Measurements from ENCODE around the gene FAR2.
"Not testable (repeated sequence)": the region's sequence is repeated elsewhere in the genome, so short reads cannot be mapped to it uniquely, and the experiment has no call there.

FAR2 gene

DNA sequence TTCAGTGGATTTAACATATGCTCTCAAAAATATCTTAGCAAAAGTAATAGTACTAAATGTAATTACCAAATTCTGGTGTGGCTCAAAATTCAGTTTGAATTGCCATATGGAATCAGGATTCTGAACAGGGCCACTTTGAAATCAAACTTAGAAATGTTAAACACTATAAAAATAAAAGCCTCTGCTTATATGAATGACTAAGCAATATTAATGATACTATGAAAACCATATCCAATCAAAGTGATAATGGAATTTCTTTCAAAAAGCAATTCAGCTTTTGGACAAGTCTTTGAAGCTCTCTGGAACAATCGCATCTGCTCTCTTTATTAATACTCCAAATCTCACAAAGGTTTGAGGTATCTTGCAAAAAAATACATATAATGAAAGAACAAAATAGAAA, 180.3 kb downstream of the FAR2 start:
- DNase-seq (ENCODE audit: low spot score) = no peak

DNA sequence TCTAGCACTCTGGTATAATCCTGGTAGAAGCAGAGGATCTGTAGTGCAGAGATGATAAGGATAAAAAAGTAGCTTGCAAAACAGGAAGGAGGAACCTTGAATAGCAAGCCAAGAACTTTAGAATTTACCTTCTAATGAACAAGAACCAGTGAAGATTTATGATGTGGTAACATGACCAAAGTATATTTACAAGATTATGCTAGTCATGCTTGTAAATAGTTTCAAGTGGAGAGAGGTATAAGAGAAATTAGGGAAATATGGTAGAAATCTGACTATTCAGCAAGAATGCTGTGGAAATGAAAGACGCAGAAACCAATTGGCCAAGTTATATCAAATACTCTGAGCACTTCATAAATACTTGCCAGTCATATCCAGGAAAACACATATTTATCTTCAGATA, 184.1 kb downstream of the FAR2 start:
- no peak for DNase-seq (ENCODE audit: low spot score)

DNA sequence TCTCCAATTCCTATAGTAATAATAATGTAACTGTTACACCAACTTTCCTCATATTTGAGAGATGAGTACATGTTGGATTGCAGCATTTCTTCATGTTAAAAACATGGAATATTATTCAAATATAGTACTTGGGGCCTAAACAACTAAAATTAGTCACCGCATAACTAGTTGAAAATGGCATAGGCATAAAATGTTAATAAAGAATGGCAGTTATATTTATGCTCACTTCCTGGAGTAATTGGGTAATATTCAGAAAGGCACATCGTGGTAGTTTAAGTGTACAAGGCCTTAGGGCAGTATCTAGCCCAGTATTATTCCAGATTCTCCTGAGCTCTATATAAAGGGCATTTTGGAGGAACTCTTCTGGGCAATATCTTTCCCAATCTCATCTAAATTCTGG, 185.9 kb downstream of the FAR2 start:
- no peak for DNase-seq (ENCODE audit: low spot score)

DNA sequence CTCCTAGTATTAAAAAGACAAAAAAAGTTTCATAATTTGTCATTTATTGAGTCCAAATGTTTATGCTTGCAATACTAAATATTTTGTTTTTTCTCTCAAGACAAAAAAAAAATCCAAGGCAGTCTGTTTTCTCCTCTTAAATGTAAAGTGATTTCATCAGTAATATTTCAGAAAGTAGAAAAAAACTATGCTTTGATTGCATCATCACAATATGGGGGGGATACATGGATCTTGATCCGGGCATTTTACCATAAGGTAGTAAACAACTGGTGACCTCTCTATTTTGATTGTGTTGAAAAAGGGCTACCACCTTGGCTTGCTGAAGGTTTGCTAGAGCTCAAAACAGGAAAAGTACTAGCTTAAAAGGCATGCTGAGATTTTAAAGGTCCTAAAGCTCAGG, 188.2 kb downstream of the FAR2 start:
- DNase-seq (ENCODE audit: low spot score) = no peak

DNA sequence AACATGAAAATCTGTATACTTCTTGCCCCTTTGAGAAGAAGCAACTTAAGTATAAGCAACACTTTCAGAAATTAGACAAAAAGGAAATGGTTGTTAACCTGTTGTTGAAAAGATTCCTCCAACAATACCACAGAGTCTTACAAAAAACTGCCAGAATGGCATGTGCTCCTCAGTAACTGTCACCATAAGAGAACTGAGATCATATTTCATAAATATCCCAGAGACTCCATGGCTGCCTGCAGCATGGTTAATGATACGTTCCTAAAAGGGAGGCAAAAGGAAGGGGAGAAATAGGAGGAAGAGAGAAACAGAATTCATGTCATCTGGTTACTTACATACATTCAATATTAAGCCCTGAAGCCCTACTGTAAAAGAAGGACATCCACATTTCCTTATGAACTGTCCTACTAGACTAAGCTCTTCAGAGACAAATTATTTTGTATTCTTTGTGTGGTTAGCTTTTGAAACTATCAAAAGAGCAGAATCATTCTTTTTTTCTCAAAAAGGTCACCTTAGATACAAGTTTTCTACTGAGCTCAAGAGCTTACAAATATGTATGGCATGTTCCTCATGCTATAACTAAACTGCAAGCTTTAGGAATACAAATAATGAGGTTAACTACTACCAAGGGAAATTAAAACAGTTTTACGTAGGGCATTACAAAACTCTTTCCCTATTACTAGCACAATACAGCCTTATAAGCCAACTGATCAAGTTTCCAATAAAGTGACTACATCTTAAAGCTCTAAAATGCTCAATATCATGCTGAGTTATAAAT, 194.1 kb downstream of the FAR2 start:
- no peak for DNase-seq (ENCODE audit: low spot score)

DNA sequence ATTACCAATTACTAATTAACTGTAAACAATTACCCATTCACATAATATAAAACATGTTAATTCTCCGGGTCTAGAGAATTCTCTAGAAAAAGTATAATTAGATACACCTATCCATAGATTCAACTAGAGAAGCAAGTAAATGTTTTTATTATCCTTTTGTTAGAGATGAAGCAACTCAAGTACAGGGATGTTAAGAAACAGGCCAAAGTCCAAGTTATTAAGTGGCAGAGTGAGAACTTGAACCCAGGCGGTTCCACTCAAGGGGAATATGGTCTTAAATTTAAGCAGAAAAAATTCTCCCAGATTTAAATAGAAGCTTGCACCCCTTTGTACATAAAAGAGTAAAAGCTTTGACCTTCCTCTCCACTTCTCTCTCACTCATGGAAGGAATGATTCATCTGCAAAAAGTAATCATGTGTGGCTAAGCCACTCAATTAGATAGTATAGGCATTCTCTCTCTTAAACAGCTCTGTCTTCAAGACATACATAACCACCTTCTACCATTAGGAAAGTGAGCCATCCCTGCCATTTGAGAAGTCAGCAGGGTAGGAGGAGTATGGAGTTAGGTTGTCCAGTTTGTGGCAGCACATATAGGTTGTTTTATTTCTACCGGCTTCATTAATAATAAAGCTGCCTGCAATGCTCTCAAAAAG, 197.8 kb downstream of the FAR2 start:
- no peak for DNase-seq (ENCODE audit: low spot score)

DNA sequence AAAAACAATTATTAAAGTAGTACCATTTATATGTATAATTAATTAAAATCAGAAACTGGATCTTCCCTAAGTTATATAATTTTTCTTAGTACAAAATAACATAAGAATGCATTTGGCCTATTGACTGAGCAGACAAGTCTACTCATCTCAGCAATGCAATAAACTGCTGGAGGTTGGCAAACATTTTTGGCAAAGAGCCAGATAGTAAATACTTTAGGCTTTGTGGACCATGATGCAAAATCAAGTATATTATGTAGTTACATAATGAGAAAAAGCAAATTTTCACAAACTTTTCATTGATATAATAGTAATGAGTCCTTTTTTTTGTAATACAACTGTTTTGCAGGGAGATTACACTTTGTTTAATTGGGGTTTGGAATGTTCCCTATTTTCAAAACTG, 201.0 kb downstream of the FAR2 start:
- no peak for DNase-seq (ENCODE audit: low spot score)

DNA sequence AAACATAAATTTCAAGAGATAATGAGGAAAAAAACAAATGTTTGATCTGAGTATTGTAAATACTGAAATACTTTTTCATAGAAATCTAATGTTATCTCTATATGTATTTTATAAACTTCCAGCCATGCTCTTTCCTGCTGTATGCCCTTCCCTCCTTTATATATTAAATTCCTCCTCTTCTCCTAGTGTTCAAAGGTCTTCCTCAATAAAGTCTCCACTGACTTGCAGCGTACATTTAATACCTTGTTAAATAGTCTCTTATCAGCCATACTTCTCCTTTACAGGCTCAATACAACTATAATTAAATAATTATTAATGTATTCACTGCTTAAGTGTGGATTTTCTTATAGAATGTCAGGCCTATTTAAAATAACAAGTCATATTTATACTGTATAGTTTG, 205.9 kb downstream of the FAR2 start:
- DNase-seq (ENCODE audit: low spot score) = no peak

DNA sequence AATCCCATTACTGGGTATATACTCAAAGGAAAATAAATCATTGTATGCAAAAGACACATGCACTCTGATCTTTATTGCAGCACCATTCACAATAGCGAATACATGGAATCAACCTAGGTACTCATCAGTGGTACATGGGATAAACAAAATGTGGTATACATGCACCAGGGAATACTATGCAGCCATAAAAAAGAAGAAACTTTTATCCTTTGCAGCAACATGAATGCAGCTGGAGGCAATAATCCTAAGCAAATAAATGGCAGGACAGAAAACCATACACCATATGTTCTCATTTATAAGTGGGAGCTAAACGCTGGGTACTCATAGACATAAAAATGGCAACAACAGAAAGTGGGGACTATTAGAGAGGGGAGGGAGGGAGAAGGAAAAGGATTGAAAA, 216.0 kb downstream of the FAR2 start:
- DNase-seq (ENCODE audit: low spot score) = no peak

DNA sequence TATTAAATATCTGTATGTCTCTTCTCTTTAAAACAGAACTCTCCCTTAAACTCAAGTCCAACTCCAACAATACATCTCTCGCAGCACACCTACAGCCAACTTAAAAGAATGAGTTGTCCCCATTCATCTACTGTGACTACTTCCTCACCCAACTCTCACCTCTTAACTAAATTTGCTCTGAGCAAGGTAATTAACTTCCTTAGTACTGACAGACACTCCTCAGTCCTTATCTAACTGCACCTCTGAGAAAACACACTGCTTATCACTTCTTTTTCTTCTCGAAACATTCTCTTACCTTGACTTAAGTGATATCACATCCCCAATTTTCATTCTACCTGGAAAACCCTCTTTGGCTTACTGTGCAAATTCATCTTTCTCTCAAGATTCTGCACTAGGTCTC, 224.9 kb downstream of the FAR2 start:
- DNase-seq (ENCODE audit: low spot score) = no peak

DNA sequence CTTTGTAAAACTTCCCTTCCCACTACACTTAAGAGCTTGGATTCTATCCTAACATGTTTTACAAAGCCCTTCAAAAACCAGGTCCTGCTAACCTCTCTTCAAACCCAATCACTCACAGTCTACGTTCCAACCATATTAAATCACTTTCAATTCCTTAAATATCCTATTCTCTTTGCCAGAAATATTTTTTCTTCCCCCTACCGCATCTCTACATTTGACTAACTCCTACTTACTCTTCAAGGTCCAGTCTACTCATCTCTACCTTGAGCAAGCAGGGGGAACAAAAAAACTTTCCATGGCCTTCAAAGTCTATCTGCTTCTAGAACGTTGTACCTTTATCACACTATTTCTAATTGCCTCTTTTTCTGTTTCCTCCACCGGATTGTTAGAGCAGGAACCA, 225.8 kb downstream of the FAR2 start:
- DNase-seq (ENCODE audit: low spot score) = no peak

DNA sequence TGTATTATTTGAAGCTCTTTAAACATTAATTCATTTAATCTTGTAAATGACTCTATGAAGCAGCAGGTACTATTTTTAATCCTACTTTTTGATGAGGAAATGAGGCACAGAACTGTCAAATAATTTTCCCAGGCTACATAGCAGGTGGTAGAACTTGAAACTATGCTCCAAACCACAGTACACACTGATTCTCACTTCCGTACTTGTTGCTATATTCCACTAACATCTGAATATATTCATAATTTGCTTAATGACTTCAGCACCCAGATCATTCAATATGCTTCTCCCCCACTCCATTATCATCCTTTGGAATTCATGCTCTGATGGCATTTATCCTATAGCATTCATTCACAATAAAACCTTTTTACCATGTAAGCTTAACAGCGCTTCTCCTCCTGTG, 227.0 kb downstream of the FAR2 start:
- no peak for DNase-seq (ENCODE audit: low spot score)

DNA sequence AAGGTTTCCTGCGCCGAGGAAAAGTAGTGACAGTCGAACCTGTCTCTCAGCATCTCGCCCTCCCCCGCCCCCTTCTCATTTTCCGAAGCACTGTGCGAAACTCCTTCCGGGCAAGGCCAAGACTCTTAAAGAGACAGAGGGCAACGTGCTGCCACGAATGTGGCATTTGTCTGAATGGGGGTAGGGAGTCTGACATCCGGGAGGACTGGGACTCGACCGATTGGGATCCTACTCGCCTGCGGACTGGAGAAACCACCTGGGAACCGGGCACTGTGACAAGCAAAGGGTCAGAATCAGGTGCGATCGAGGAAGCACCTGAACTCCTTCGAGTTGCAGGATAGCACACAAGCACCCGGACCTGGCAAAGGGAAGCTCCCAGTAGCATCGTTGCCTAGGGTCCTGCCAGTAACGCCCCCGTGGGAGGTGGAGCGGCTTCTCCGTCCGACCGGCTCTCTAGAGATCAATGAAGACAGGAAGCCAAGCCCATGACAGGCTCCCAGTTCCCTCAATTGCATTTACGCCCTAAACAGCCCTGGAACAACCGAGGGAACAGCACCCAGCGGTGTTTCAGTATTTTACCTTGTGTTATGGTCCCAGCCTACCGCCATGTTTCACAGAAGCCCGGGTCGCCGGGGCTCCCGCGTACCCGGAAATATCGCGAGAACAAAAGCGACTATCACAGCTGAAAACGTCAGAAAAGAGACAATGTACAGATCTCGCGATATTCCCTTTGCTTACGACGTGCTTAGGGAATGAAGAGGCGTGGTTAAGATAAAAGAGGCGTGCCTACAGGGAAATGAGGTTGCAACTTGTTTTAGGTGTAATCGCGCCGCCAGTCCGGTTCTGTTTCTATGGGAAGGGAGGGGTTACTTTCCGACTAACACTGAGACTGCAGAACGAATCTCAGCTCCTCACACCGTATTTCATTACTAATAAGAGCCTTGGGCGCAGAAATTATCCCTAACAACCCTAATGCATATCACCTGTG, 231.8 kb downstream of the FAR2 start, which contains the start of gene ERGIC2:
ERGIC2 (minus strand) TSS at position 637 of the 988 bp plus-strand sequence. CDS start 9,539 bp downstream, outside the sequence.
- DNase-seq (ENCODE audit: low spot score) = peak; percentile 94

DNA sequence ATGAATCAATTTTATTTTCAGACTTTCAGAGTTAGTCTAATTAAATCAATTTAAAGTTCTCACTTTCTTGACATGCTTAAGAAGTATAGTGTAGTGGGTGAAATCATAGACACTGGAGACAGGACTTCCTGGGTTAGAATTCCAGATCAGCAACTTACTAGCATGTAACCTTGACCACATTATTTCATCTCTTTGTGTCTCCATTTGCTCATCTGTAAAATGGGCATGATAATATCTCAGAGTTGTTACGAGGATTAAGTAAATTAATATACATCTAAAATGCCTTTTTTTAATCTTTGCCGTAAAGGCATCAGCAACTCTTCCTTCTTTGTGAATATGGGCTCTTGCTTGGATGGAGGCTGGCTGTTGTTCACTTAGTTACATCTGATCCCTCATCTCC, 233.2 kb downstream of the FAR2 start:
- DNase-seq (ENCODE audit: low spot score) = no peak

DNA sequence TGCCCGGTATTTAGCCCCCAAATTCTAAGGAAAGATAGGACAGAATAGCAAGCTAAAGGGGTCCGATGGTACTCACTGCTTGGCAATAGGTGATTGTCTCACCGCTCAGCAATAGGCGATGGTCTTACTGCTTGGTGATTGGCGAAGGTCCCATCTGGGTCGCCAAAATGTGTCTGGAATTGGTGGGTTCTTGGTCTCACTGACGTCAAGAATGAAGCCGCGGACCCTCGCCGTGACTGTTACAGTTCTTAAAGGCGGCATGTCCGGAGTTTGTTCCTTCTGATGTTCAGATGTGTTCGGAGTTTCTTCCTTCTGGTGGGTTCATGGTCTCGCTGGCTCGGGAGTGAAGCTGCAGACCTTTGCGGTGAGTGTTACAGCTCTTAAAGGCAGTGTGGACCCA, 236.1 kb downstream of the FAR2 start:
- DNase-seq (ENCODE audit: low spot score) = not testable (repeated sequence)

Measured in ecto neural progenitor cell (in vitro differentiated cells).